ENCODE measurements around the gene CCDC201.
"Not testable (repeated sequence)": the region's sequence is repeated elsewhere in the genome, so short reads cannot be mapped to it uniquely, and the experiment has no call there.

The CCDC201 gene

DNA sequence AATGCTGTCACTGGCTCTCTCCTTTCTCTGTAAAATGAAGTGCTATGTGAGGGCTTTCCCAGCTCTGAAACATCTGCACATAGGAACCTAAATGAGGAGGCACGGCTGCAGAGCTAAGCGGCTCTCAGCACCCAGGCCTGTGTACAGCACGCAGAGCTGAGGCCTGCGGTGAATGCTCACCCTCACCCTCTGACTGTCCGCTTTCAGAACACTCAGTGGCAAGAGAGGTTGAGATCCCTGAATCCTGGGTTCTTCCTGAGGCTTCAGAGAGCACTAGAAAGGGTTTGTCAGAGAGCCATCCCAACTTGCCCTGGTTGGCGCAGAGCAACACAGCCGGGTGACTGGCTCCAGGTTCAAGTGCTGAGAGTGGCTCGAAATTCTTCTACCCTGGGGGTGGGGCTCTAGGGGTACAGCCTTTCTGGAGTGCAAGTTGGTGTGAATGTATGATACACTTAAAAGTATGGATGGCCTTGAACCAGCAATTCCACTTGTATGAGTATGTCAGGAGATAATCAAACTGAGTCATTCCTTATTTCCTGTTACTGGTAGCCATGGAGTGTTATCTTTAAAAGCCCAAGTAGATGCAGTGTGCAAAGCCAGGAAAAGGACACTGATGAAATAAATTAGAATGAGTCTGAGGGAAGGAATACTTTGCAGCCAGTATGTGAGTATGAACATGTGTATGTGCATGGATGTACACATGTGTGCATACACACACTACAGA lies 1.7 kb upstream of the CCDC201 start:
- peak; percentile 74 for DNase-seq (ENCODE audit: low spot score)

GRCh38 chr7:45873355-45873754 lies 473 bp upstream of the CCDC201 start:
- no peak for DNase-seq (ENCODE audit: low spot score)

DNA sequence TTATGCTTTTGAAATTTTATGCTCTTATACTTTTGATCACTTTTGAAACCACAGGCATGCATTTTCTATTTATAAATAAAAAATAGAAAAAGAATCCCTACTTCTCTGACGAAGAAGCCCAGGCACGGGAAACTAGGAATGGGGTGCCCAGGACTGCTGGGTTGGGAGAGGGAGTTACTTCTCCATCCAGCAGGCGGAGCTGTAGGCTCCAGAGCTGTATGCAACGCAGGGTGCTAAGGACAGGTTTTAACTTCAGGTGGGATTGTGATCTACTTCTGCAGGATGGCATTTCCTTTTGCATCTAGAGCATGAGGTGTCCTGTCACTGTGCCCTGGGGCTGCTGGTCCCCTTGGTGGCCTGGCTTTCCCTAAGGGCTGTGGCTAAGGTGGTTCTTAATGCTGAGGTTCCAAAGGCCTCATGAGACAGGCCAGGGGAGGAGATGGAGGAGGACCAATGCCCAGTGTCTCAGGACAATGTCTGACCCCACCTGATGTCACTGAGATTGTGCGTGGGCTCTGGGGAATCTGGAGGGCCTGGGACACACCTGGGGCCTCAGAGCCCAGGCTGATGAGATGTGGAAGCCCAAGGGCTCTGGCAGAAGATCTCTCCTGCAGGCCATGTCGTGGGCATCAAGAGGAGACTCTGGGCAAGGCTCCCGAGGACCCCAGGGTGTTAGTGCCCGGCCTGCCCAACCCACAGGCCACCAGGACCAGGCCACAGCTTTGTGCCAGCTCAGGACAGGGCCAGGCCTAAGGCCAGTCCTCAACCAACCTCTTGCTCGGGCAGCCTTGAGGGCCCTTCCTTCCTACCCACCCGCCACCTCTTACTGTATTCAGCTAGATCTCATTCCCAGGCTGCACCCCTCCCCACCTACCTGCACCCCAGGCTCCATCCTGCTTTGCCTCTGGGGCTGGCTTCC lies 507 bp downstream of the CCDC201 start:
- peak; percentile 57 for DNase-seq (ENCODE audit: low spot score)

DNA sequence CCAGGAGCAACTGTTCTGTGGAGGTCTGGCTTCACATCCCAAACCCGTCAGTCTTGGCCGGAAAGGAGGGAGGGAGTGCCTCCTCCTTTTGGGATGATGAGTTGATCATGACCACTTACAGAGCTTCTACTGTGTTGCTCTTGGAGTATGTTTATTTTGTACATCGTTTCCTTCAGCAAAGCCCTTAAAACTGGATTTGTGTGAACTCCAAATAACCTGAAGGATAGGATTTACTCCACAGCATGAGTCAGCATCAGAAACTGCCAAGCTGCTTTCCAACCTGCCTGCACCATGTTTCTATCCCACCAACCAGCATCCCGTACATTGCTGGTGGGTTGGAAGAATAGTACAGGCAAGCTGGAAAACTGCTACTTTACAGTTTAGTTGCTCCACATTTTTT lies 3.5 kb downstream of the CCDC201 start:
- no peak for DNase-seq (ENCODE audit: low spot score)

DNA sequence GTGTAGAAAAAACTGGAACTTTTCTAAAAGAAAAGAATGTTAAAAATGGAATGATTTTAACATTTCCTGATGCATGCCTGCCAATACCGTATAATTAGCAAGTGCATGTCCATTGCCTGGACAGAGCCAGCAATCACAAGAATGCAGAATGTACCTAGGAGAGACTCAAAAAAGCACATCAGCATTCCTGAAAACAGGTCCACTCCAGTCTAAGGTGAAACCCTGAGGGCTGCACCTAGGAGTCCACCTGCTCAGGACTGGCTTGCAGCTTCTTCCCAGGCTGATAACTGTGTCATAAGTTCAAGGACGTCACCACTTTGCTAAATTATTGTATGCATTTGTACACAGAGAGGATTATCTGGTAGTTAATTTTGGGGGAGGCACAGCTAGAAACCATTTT lies 5.4 kb downstream of the CCDC201 start:
- DNase-seq (ENCODE audit: low spot score), result no peak

- no peak for DNase-seq (ENCODE audit: low spot score)
These were observed 7.1 kb downstream of the CCDC201 start for GRCh38 chr7:45865594-45866410.

DNA sequence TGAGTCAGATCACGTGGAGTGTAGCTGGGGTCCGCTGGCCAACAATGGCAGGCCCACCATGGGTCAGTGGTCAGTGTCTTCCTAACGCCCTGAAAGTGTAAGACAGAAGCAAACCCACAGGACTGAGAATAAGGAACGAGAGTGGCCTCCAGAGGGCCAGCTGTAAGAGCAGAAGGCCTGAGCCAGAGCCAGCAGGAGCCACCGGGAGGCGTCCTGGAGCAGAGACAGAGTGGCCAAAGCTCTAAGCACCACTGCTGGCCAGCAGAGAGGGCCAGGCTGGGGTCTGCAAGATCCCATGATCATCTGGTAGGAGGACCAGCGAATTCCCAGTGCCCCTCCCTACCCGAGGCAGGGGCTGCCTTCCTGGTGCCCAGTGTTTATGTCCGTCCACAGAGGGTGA lies 9.2 kb downstream of the CCDC201 start:
- DNase-seq (ENCODE audit: low spot score), result no peak

DNA sequence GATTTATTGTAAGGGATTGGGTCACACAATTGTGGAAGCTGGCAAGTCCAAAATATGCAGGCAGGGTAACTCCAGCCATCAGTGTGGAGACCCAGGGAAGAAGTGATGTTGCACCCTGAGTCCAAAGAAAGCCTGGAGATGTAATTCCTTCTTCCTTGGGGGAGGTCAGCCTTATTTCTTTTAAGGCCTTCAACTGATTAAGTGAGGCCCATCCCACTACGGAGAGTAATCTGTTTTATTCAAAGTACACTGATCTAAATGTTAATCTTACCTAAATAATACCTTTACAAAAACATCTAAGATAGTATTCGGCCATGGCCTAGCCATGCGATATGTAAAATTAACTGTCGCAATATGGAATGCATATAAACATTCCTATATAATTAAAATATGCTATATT lies 16.0 kb downstream of the CCDC201 start:
- not testable (repeated sequence) for DNase-seq (ENCODE audit: low spot score)

GRCh38 chr7:45855680-45856079 lies 17.2 kb downstream of the CCDC201 start:
- DNase-seq (ENCODE audit: low spot score), result not testable (repeated sequence)

DNA sequence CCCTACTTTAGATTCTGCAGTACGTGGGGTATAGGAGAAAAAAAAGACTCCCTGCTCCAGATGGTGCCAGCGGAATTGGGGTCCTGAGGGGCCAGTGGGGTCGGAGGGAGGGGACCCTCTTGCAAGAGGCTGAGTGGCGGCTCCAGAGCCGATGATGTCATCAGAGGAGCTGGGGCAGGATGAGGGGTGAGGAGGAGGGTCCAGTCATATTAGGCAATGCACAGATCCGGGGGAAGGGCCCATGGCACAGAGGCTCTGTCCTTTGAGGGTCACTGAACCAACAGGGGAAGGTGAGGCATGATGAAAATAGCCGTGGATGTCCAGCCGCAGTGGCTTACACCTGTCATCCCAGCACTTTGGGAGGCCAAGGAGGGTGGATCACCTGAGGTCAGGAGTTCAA lies 19.4 kb downstream of the CCDC201 start:
- not testable (repeated sequence) for DNase-seq (ENCODE audit: low spot score)

DNA sequence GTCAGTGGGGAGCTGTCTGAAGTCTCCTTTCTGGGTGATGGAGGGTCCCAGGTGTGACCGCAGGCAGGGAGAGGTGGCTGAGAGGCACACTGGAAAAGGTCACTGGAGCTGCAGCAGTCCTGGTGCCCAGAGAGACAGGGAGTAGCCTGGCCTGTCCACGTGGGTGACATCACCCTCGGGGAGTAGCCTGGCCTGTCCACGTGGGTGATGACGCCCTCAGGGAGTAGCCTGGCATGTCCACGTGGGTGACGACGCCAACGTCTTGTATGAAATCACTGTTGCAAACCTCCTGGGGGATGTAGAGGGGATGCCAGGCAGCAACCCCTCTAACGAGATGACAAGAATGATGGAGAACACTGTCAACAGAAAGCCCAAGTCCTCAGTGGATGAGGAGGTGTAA lies 19.9 kb downstream of the CCDC201 start:
- DNase-seq (ENCODE audit: low spot score), result not testable (repeated sequence)

DNA sequence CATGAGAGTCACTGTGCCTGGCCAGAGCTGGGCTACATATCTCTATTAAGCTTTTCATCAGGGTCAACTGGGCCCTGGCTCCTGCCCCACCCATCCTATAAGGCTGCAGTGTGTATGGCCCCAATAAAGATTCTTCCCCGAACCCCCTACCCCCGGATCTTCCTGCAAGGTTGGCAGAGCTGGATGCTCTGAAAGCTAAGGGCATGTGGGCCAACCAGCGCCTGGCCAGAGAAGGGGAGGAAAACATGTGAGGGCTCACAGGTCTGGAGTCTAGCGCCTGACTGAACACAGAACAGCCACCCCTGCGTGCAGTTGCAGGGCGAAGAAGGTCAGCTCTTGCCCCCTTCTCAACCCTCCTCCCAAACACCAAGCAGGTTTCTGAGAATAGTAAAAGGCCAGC lies 24.1 kb downstream of the CCDC201 start:
- not testable (repeated sequence) for DNase-seq (ENCODE audit: low spot score)

- not testable (repeated sequence) for DNase-seq (ENCODE audit: low spot score)
These were observed 26.3 kb downstream of the CCDC201 start for GRCh38 chr7:45846536-45846935.

- not testable (repeated sequence) for DNase-seq (ENCODE audit: low spot score)
These were observed 30.8 kb downstream of the CCDC201 start for GRCh38 chr7:45841926-45842717.

- not testable (repeated sequence) for DNase-seq (ENCODE audit: low spot score)
These were observed 34.0 kb downstream of the CCDC201 start for GRCh38 chr7:45838852-45839251.

DNA sequence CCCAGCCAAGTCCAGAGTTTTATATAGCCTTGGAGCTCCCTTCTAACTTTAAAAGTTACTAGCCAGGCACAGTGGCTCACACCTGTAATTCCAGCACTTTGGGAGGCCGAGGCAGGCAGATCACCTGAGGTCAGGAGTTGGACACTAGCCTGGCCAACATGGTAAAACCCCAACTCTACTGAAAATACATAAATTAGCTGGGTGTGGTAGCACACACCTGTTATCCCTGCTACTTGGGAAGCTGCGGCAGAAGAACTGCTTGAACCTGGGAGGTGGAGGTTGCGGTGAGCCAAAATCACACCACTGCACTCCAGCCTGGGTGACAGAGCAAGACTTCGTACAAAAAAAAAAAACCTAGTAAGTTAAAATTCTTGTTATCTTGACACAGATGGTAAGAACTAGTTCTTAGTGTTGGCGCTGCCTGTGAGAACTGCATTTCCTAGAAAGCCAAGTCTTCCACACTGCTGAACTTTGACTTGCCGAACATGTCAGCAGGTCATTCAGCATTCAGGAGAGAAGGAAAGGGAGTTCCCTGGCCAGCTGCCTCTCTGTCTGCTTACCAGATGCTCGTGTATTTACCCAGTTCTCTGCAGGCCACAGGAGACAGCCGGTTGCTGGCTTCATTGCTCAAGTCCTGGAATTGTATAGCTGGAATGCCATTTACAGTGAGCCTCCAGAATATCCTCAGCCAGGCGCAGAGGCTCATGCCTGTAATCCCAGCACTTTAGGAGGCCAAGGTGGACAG lies 40.3 kb downstream of the CCDC201 start:
- peak; percentile 56 for DNase-seq (ENCODE audit: low spot score)

DNA sequence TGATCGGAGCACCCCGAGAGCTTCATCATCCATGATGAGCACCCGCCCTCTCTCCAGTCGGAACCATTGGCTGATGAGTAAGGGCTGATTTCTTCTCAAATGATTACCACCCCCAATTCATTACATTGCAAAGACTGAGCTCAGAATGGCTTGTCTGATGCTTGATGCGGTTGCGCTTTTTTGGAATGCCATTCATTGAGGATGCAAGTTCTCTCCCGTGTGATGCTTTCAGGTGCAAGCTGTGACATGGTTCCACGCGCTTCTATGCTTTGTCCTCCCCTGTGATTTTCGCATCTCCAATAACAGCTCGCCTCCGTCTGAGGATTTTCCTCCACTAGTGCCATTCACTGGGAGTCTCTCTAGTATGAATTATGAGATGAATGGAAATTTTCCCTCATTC lies 43.0 kb downstream of the CCDC201 start:
- not testable (repeated sequence) for DNase-seq (ENCODE audit: low spot score)

- DNase-seq (ENCODE audit: low spot score), result not testable (repeated sequence)
These were observed 45.2 kb downstream of the CCDC201 start for GRCh38 chr7:45827731-45828130.

GRCh38 chr7:45826550-45826949 lies 46.3 kb downstream of the CCDC201 start:
- not testable (repeated sequence) for DNase-seq (ENCODE audit: low spot score)

DNA sequence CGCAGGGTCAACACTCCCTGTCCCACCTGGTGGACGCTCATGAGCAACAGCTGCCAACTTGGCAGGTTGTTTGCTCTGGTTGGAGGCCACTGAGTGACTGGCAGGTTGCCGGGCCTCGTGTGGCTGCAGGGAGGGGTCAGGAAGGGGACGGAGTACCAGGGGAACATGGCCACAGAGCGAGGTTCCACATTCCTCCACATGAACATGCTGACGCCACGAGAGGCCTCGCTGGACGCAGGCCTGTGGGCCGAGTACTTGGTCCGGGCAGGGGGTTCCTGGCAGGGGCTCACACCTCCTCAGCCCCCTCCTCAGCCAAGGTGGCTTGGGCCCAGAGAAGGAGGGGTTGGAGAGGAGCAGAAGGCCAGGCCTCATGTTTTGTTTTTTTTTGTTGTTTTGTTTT lies 54.1 kb downstream of the CCDC201 start:
- DNase-seq (ENCODE audit: low spot score), result not testable (repeated sequence)

DNA sequence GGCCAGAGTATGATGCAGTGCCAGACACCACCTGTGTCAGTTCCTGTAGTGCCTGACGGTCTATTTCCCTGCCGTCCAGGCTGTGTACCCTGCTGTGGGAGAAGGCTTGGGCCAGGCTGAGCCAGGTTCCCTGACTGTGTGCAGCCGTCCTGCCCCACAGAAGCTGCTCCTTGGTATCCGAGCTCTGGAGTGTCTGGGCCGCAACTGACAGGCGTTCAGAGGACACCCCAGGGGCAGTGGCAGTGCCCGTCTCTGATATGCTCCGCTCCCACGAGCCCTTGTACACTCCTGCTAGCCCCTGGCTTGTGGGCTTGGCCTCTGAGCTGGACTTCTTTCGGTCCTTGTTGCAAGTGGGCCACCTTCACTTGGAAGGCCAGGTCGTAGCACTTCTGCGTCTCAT lies 55.0 kb downstream of the CCDC201 start:
- not testable (repeated sequence) for DNase-seq (ENCODE audit: low spot score)
